Tibial nerve (tissue), 3 donors: Measurements from ENCODE around the gene CDH13.

ENCODE experiments used
- CTCF ChIP-seq, 5 experiments: fragments of 200-600 bp in 3 of 5; fragments of 450-650 bp in 2 of 5; sonication (generic) in 3 of 5; IDR thresholded peaks; one replicate each; pipeline ENCODE4 v1.5.1; 2016 to 2019; ENCODE audit warnings: antibody characterized with exemption in 5 of 5, mild to moderate bottlenecking in 3 of 5, moderate library complexity in 2 of 5
- POLR2A ChIP-seq, 2 donors: fragments of 450-650 bp; IDR thresholded peaks; one replicate each; pipeline ENCODE4 v1.6.1; 2017; ENCODE audit warnings: antibody characterized with exemption in 2 of 2, mild to moderate bottlenecking in 2 of 2, moderate library complexity in 2 of 2

GRCh38 chr16:83603723-83604570 is 977.2 kb downstream of the CDH13 start:
- TF ChIP-seq CTCF (IDR thresholded peaks at IDR 0.05) (no peak), POLR2A (IDR thresholded peaks at IDR 0.05) (no peak)
